ENCODE data around the gene DNAH12. TPM values are rescaled to one million over a fixed set of nuclear protein-coding genes. Genes with fewer than 3 reads are reported as not detected.
A peak's percentile ranks its signal among the peaks of the same experiment; 100 is the strongest.

The DNAH12 gene
- total RNA-seq, 1 experiment from 2014 or later, result 0.07 TPM

- Histone ChIP-seq H3K9ac (ENCODE audit: low read length) (no peak overlapping the region), H4K20me1 (ENCODE audit: low read length) (no peaks in the 10 kb centered on the region), H3K79me2 (ENCODE audit: low read length) (no peaks in the 10 kb centered on the region), H3K4me1 (ENCODE audit: insufficient read depth, low read length) (peaks cover 13% of the 10 kb centered on the region), H3K27me3 (ENCODE audit: low read length) (no peaks in the 10 kb centered on the region), H3K4me3 (ENCODE audit: low read length) (no peak overlapping the region), H3K36me3 (ENCODE audit: low read depth, low read length) (no peaks in the 10 kb centered on the region), H3K9me2 (replicated peaks; ENCODE audit: low read length) (no peaks in the 10 kb centered on the region), H3K9me3 (ENCODE audit: low read length) (no peaks in the 10 kb centered on the region), H3K4me2 (ENCODE audit: low read length) (peak overlapping the region; percentile 12; the same call in 1 of the 2 replicates), H2AFZ (ENCODE audit: low read length) (no peak overlapping the region), H3F3A (ENCODE audit: low read length, unreplicated experiment) (no peaks in the 10 kb centered on the region), H3K27ac (ENCODE audit: low read length) (peak overlapping the region; percentile 10; the same call in 1 of the 2 replicates)
- ChIA-PET POLR2A (ENCODE audit: unreplicated experiment) (interaction anchor here (0.6 to 0.7 kb wide), 2 partner anchors 51 to 226 kb away, joined by 3 to 4 read pairs; partner anchors contain the start of gene SLMAP), CTCF (no interaction called here)
- DNase-seq (peak; percentile 59), ATAC-seq (peak; percentile 97)
- intact Hi-C loops (cut with micrococcal nuclease), result loop anchor here (1.0 to 2.0 kb wide), 3 partner anchors 14 to 27 kb away; partner anchors contain the start of genes DNAH12 and PDE12
- no TSS peak for BruUV-seq (replicated peaks)
- TF ChIP-seq EZH2 (IDR thresholded peaks at IDR 0.05; ENCODE audit: low read length, unreplicated experiment), result no peak
- no peak for TF ChIP-seq EZH2phosphoT487 (IDR thresholded peaks at IDR 0.05; ENCODE audit: borderline replicate concordance, low read length)
- TF ChIP-seq CTCF (conservative IDR thresholded peaks at IDR 0.05; ENCODE audit: low read depth, low read length), result no peak
Measured at GRCh38 chr3:57530071-57530608, 14.0 kb downstream of the DNAH12 start.

- BruUV-seq (replicated peaks), result no TSS peak
- Histone ChIP-seq H4K20me1 (ENCODE audit: low read length) (no peaks in the 10 kb centered on the region), H3K27me3 (ENCODE audit: low read length) (no peaks in the 10 kb centered on the region), H3K27ac (ENCODE audit: low read length) (no peak overlapping the region), H3K9ac (ENCODE audit: low read length) (no peak overlapping the region), H3K79me2 (ENCODE audit: low read length) (no peaks in the 10 kb centered on the region), H3K4me2 (ENCODE audit: low read length) (no peak overlapping the region), H3K4me3 (ENCODE audit: low read length) (no peak overlapping the region), H3K4me1 (ENCODE audit: insufficient read depth, low read length) (peaks cover 9% of the 10 kb centered on the region; the same call in 1 of the 2 replicates), H3K9me2 (replicated peaks; ENCODE audit: low read length) (no peaks in the 10 kb centered on the region), H3F3A (ENCODE audit: low read length, unreplicated experiment) (no peaks in the 10 kb centered on the region), H2AFZ (ENCODE audit: low read length) (no peak overlapping the region), H3K9me3 (ENCODE audit: low read length) (no peaks in the 10 kb centered on the region), H3K36me3 (ENCODE audit: low read depth, low read length) (no peaks in the 10 kb centered on the region)
- ATAC-seq, result no peak; the same call in 1 of the 2 replicates
- POLR2A ChIA-PET (ENCODE audit: unreplicated experiment), result interaction anchor here (0.6 to 0.7 kb wide), 2 partner anchors 107 to 246 kb away, joined by 3 to 4 read pairs; no protein-coding TSS in a partner anchor
- TF ChIP-seq CTCF (conservative IDR thresholded peaks at IDR 0.05; ENCODE audit: low read depth, low read length) (no peak), EZH2 (IDR thresholded peaks at IDR 0.05; ENCODE audit: low read length, unreplicated experiment) (no peak), EZH2phosphoT487 (IDR thresholded peaks at IDR 0.05; ENCODE audit: borderline replicate concordance, low read length) (no peak)
- peak; percentile 42 for DNase-seq
- intact Hi-C loops (cut with micrococcal nuclease), result no loop called here
- CTCF ChIA-PET, result no interaction called here
Measured at GRCh38 chr3:57518276-57518915, 25.7 kb downstream of the DNAH12 start.

GRCh38 chr3:57512166-57512565 is 32.0 kb downstream of the DNAH12 start:
- CTCF ChIA-PET, result no interaction called here
- Histone ChIP-seq H3F3A (ENCODE audit: low read length, unreplicated experiment) (no peaks in the 10 kb centered on the region), H3K4me1 (ENCODE audit: insufficient read depth, low read length) (peaks cover 12% of the 10 kb centered on the region; the same call in 1 of the 2 replicates), H3K27me3 (ENCODE audit: low read length) (no peaks in the 10 kb centered on the region), H3K9me2 (replicated peaks; ENCODE audit: low read length) (no peaks in the 10 kb centered on the region), H3K4me2 (ENCODE audit: low read length) (peak overlapping the region; percentile 40), H3K79me2 (ENCODE audit: low read length) (no peaks in the 10 kb centered on the region), H3K9ac (ENCODE audit: low read length) (no peak overlapping the region), H3K9me3 (ENCODE audit: low read length) (no peaks in the 10 kb centered on the region), H4K20me1 (ENCODE audit: low read length) (no peaks in the 10 kb centered on the region), H2AFZ (ENCODE audit: low read length) (peak overlapping the region; percentile 5; the same call in 1 of the 2 replicates), H3K4me3 (ENCODE audit: low read length) (peak overlapping the region; percentile 5; the same call in 1 of the 2 replicates), H3K36me3 (ENCODE audit: low read depth, low read length) (no peaks in the 10 kb centered on the region), H3K27ac (ENCODE audit: low read length) (no peak overlapping the region)
- TF ChIP-seq EZH2phosphoT487 (IDR thresholded peaks at IDR 0.05; ENCODE audit: borderline replicate concordance, low read length) (no peak), CTCF (conservative IDR thresholded peaks at IDR 0.05; ENCODE audit: low read depth, low read length) (no peak), EZH2 (IDR thresholded peaks at IDR 0.05; ENCODE audit: low read length, unreplicated experiment) (no peak)
- peak; percentile 48 for DNase-seq
- BruUV-seq (replicated peaks), result no TSS peak
- POLR2A ChIA-PET (ENCODE audit: unreplicated experiment), result no interaction called here
- ATAC-seq, result peak; percentile 86
- intact Hi-C loops (cut with micrococcal nuclease), result loop anchor here (1.0 kb wide), 1 partner anchor 18 kb away; no protein-coding TSS in a partner anchor
